ENCODE data around the gene MAU2. TPM values are rescaled to one million over a fixed set of nuclear protein-coding genes. Genes with fewer than 3 reads are reported as not detected.
A peak's percentile ranks its signal among the peaks of the same experiment; 100 is the strongest.

MAU2 gene
- total RNA-seq = 10 to 100 TPM; 49.8 to 71.1 (median 70.6) TPM
- long read RNA-seq, donor 1, partial matches to known transcripts = 1 of 19 reads
- long read RNA-seq, donor 1, other reads (novel, unspliced or antisense) = 17 of 19 reads
- long read RNA-seq, donor 2, partial matches to known transcripts = 1 of 10 reads
- long read RNA-seq, donor 2, other reads (novel, unspliced or antisense) = 8 of 10 reads

- ATAC-seq = peak; percentile 97
- intact Hi-C loops (cut with DNase I, micrococcal nuclease) = no loop called here
- peaks cover 16% of the 10 kb centered on the region for H3K4me1 ChIP-seq (ENCODE audit: low read depth)
Observed at GRCh38 chr19:19320361-19321140, at the start of gene MAU2, which contains the start of gene SUGP1. MAU2 (plus strand) TSS chr19:19320829; CDS start chr19:19320860, 31 bp downstream. SUGP1 (minus strand) TSS chr19:19320509; CDS start chr19:19320496, 13 bp downstream.

GRCh38 chr19:19271828-19272599 lies 48.6 kb upstream of the MAU2 start:
- no peak for ATAC-seq
- peaks cover 4% of the 10 kb centered on the region for H3K36me3 ChIP-seq (ENCODE audit: low read depth)
- TF ChIP-seq CTCF (IDR thresholded peaks at IDR 0.05) = no peak

More at GRCh38 chr19:19320361-19321140, at the start of gene MAU2, which contains the start of gene SUGP1:
- DNase-seq = peak; percentile 89 to 94 (median 93)
- Histone ChIP-seq H3K4me3 (peak within 1 kb of the TSS; percentile 99), H3K36me3 (ENCODE audit: low read depth) (peaks cover 6% of the 10 kb centered on the region), H3K9me3 (no peaks in the 10 kb centered on the region)
- no peak for TF ChIP-seq CTCF (IDR thresholded peaks at IDR 0.05)

GRCh38 chr19:19274146-19274545 lies 46.5 kb upstream of the MAU2 start:
- no peak for TF ChIP-seq CTCF (IDR thresholded peaks at IDR 0.05)
- Histone ChIP-seq H3K4me1 (ENCODE audit: low read depth) (no peaks in the 10 kb centered on the region), H3K36me3 (ENCODE audit: low read depth) (peaks cover 4% of the 10 kb centered on the region), H3K9me3 (no peaks in the 10 kb centered on the region), H3K4me3 (no peak overlapping the region)
- no peak for DNase-seq
- no peak for ATAC-seq
- intact Hi-C loops (cut with DNase I, micrococcal nuclease) = no loop called here

More at GRCh38 chr19:19271828-19272599, 48.6 kb upstream of the MAU2 start:
- Histone ChIP-seq H3K4me1 (ENCODE audit: low read depth) (no peaks in the 10 kb centered on the region), H3K9me3 (no peaks in the 10 kb centered on the region), H3K4me3 (no peak overlapping the region)
- intact Hi-C loops (cut with DNase I, micrococcal nuclease) = no loop called here
- no peak for DNase-seq

GRCh38 chr19:19274716-19275565 lies 45.7 kb upstream of the MAU2 start:
- Histone ChIP-seq H3K9me3 (no peaks in the 10 kb centered on the region), H3K4me1 (ENCODE audit: low read depth) (no peaks in the 10 kb centered on the region), H3K4me3 (no peak overlapping the region), H3K36me3 (ENCODE audit: low read depth) (peaks cover 4% of the 10 kb centered on the region)
- intact Hi-C loops (cut with DNase I, micrococcal nuclease) = no loop called here
- DNase-seq = no peak
- peak; percentile 51 for ATAC-seq
- no peak for TF ChIP-seq CTCF (IDR thresholded peaks at IDR 0.05)

- no peak for DNase-seq
Observed at GRCh38 chr19:19276386-19276785, 44.2 kb upstream of the MAU2 start.

More at GRCh38 chr19:19276386-19276785, 44.2 kb upstream of the MAU2 start:
- Histone ChIP-seq H3K4me1 (ENCODE audit: low read depth) (no peaks in the 10 kb centered on the region), H3K9me3 (no peaks in the 10 kb centered on the region), H3K4me3 (no peak overlapping the region), H3K36me3 (ENCODE audit: low read depth) (peaks cover 4% of the 10 kb centered on the region)
- TF ChIP-seq CTCF (IDR thresholded peaks at IDR 0.05) = no peak
- ATAC-seq = no peak
- intact Hi-C loops (cut with DNase I, micrococcal nuclease) = no loop called here

All from mucosa of descending colon (tissue), 3 donors.